HG02884 (cell line): Measurements from ENCODE around the gene TMEM63A.
"Not testable (repeated sequence)": the region's sequence is repeated elsewhere in the genome, so short reads cannot be mapped to it uniquely, and the experiment has no call there.

ENCODE experiments used
- ATAC-seq: cut with Tn5 transposase; IDR thresholded peaks from one replicate; pipeline ENCODE4 v1.9.1; 2021; ENCODE audit warnings: mild to moderate bottlenecking, moderate library complexity; ENCODE audit not compliant: unreplicated experiment

The TMEM63A gene

DNA sequence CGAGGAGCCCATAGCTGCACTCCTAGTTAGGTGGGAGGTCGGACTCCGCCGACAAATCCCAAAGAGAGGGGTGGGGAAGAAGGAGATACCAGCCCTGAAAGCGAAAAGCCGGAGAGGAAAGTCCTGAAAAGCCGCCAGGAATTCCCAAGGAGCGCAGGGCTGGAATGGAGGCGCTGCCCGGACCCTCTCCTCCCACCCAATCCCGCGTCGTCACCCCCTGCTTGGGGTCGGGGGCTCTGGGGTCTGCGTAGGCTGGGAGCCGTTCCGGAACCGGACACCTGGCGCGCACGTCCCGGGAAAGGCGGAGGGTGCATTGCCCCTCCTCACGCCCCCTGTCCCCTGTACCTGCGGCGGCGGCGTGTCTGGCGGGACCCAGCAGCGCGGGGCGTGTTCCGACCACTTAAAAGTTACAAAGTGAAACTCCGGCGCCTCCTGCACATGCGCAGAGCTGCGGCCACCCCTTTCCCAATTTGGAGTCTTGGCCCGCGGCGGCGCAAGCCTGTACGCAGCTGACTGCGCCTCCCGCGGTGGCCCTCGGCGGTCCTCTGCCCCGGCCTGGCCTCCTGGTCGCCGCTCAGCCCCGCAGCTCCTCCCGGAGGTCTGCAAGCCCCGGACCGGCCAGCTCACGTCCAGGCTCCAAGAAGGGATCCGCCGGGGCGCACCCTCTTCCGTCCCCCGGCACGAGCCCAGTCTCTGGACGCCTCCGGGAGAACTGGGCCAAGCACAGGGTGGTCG is at the start of gene TMEM63A:
TSS of gene TMEM63A (minus strand) at position 422 of the 735 bp plus-strand sequence. CDS start 4,800 bp downstream, outside the sequence.
- peak; percentile 54 for ATAC-seq

DNA sequence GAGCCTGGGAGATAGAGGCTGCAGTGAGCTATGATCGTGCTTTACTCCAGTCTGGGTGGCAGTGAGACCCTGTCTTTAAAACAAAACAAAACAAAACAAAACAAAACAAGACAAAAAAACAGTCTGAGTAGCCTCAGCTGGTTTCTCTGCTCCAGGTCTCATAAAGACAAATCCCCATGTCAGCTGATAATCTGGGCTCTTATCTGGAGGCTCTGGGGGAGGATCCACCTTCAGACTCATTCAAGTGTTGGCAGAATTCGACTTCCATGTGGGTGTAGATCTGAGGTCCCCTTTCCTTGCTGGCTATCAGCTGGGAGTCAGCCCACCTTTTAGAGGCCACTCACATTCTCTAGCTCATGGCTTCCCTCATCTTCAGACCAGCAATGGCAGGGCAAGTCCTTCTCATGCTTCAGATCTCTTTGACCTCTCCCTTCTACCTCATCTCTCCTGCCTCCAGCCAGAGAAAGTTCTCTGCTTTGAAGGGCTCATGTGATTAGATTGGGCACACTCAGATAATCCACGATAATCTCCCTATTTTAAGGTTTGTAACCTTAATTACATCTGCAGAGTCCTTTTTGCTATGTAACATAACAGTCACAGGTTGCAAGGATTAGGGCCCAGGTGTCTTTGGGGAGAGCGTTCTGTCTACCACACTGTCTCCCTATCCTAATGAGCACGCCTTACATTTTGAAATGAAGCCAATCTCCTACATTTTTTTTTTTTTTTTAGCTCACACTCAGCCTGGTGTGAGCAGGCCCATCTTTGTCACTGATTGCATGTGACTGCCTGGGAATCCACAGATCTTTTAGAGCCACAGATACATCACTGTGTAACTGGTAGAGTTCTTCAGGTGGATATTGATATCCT is 49.3 kb upstream of the TMEM63A start:
- ATAC-seq = no peak

- ATAC-seq = no peak
Observed at GRCh38 chr1:225930566-225930965, 48.4 kb upstream of the TMEM63A start.

- ATAC-seq = not testable (repeated sequence)
Observed at GRCh38 chr1:225929462-225929861, 47.3 kb upstream of the TMEM63A start.

DNA sequence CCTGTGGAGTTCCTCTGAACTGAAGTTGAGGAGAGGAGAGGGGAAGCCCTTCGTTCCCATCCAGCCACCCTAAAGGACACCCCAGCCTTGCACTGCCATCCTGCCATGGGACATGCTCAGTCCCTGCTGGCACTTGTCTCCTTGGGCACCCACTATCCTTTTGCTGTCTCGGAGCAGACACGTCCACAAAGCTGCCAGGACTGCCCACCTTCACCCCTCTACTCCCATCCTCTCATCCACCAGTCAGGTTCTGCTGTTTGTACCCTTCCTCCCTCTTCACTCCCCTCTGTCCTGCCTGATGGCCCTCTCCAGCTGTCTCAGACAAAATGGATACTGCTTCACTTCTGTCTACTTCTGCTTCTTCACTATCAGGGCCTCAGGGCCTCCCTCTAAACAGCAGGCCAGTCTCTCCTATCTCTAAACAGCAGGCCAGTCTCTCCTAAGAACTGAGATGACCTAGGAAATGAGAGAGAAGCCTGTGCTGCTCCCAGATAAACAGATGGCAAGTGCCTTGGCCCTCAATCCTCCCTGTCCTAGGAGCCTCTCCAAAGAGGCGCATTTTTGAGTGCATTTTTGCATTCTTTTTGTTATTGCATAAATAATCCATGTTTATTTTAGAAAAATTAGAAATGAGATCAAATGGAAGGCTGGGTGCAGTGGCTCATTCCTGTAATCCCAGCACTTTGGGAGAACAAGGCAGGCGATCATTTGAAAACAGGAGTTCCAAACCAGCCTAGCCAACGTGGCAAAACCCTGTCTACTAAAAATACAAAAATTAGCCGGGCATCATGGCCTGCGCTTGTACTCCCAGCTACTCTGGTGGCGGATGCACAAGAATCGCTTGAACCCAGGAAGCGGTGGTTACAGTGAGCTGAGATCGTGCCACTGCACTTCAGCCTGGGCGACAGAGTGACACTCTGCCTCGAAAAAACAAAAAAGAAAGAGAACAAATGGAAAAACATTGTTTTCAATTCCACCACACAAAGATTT is 46.3 kb upstream of the TMEM63A start:
- no peak for ATAC-seq

DNA sequence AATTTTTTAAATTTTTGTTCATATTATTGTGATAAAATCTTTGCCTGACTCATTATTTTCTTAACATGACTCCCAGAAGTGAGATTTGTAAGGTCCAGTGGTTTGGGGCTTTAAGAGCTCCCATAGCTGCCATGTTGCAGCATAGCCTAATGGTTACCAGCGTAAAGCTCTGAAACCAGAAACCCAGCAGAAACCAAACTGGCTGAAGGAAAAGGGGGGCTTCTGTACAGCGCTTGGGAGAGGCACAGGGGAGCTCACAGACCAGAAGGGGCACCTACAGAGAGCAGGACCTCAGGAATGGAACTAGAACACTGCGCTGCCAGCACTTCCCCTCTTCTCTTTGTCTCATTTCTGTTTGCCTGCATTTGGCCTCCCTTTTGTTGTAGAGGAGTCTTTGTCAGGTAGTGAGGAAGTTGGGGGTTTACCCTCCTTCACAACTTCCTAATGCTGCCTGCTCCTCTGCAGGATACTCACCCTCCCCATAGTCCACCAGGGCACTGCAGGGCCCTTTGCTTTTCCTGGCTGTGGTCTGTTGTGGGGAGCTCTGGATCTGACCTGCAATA is 44.5 kb upstream of the TMEM63A start:
- no peak for ATAC-seq

- ATAC-seq = peak; percentile 98
Observed at GRCh38 chr1:225923692-225924555, 41.7 kb upstream of the TMEM63A start, which contains the start of gene PYCR2. Gene PYCR2, minus strand, starts transcription at chr1:225924250. Its CDS starts 140 bp downstream, at chr1:225924110.

DNA sequence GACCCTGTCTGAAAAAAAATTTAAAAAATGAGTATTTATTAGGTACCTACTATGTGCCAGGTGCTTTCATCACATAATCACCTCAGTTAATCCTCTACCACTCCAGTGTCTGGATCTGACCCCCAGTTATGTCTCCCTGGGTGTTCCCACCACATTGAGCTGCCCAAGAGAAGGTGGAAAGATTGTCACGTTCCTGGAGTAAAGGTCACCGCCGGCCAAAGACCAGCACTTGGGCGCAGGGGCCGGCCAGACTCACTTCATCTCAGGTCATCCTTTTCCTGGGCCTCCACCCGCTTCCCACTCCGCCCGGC is 41.2 kb upstream of the TMEM63A start:
- no peak for ATAC-seq

DNA sequence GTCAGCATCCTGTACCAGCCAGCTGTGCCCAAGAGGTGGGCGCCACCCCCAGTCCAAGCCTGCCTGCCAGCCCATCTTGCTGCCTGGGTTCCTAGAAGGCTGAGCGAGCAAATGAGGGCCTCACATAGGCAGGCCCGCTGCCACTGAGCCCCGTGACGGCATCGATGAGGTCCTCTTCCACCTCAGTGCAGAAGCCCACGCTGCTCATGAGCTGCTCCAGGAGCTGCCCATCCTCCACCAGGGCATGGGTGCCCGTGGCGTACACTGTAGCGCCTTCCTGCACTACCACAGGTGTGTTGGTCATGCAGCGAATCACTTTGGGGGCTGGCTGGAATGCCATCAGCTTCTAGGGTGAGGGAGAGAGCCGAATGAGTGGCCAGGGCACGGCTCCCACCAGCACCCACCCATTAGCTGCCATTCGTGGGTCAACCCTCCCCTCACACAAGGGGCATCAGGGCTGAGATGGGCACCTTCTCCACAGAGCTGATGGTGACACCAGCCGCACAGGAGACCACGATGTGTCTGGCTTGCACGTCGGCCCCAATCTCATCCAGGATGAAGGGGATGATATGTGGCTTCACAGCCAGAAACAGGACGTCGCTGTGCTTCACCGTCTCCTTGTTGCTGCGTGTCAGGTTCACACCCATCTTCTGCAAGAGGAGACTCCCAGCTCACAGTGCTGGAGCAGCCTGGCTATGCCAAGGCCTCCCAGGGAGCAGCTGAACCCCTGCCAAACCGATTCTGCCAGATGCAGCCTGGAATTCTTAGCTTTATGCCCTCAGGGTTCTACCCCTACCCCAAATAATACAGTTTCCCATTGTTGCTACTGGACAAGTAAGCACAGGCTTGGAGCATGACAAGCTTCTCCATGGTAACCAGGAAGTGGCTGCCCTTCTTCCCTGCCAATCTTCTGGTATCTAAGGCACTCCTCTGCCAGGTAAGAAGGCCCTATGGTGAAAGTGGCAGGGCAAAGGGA is 39.8 kb upstream of the TMEM63A start:
- ATAC-seq = no peak

DNA sequence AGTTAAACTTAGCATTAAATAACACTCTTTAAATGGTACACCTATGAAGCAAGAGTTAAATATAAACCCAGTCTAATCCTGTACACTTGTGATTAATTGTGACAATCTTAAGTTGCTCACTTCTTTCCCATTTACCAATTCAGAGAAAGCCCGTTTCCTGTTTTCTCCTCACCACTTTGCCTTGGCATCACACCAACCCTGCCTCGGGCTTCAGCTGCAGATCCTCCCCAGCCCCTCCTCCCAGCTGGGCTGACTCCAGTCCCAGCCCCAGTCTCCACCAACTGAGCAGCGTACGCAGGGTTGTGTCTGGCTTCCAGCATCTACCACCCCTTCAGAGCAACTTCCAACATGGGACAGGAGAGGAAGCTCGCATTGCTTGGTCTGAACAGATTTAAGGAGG is 37.7 kb upstream of the TMEM63A start:
- ATAC-seq = no peak

GRCh38 chr1:225918280-225918679 is 36.1 kb upstream of the TMEM63A start:
- no peak for ATAC-seq

- no peak for ATAC-seq
Observed at GRCh38 chr1:225917536-225917935, 35.4 kb upstream of the TMEM63A start.

- no peak for ATAC-seq
Observed at GRCh38 chr1:225917101-225917500, 34.9 kb upstream of the TMEM63A start.

DNA sequence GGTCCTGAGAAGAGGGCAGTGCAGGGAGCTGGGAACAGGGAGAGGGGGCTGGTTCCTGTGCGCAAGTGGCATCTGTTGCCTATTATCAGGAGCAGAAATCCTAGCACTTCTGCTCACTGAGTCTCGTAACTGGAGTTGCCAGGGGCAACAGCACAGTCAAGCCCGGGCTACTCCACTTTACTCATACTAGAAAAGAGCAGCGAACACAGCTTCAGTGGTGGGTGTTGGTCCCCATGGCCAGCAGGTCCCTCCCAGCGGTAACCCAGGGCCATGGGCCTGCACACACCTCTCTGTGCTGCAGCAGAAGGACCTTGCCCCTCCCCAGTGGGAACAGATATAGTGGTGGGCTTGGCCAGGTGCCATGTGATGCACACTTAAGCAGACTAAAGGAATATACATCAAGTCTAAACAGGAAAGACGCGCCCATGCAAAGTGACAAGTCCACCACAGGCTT is 33.4 kb upstream of the TMEM63A start:
- no peak for ATAC-seq

- ATAC-seq = no peak
Observed at GRCh38 chr1:225914947-225915346, 32.8 kb upstream of the TMEM63A start.

DNA sequence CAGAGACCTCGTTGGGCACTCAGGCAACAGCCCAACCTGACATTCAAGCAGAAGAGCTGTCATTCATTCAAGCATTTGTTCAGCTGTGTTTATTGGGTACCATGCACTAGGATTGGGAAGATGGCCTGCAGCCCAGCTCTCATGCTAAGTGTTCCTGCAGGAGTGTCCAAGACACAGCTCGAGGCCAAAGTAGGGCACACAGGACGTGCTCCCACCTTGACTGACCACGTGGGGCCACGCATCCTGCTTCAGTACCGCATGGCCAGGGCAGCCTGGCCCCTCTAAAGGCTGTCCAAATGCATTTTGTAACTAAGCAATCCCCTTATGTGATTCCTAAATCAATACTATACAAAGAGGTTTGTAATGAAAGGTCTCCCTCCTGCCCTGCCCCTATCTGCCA is 32.2 kb upstream of the TMEM63A start:
- ATAC-seq = no peak

GRCh38 chr1:225911191-225912130 is 29.3 kb upstream of the TMEM63A start:
- ATAC-seq = peak; percentile 66
